GM21515 (cell line): ENCODE data around the gene BABAM2.

Experiments
- ATAC-seq: cut with Tn5 transposase; IDR thresholded peaks from one replicate; pipeline ENCODE4 v1.9.1; 2021; ENCODE audit not compliant: unreplicated experiment

BABAM2 gene

GRCh38 chr2:28336264-28336980 is 445.9 kb downstream of the BABAM2 start:
- no peak for ATAC-seq

- ATAC-seq: no peak
These were observed 446.6 kb downstream of the BABAM2 start for GRCh38 chr2:28336982-28337627.

GRCh38 chr2:28338046-28338817 is 447.7 kb downstream of the BABAM2 start:
- no peak for ATAC-seq

- no peak for ATAC-seq
These were observed 448.3 kb downstream of the BABAM2 start for GRCh38 chr2:28338831-28339321.

- ATAC-seq: no peak
These were observed 449.1 kb downstream of the BABAM2 start for GRCh38 chr2:28339516-28340175.

- ATAC-seq: no peak
These were observed 450.0 kb downstream of the BABAM2 start for GRCh38 chr2:28340312-28341202.

GRCh38 chr2:28341208-28341891 is 450.8 kb downstream of the BABAM2 start:
- no peak for ATAC-seq

DNA sequence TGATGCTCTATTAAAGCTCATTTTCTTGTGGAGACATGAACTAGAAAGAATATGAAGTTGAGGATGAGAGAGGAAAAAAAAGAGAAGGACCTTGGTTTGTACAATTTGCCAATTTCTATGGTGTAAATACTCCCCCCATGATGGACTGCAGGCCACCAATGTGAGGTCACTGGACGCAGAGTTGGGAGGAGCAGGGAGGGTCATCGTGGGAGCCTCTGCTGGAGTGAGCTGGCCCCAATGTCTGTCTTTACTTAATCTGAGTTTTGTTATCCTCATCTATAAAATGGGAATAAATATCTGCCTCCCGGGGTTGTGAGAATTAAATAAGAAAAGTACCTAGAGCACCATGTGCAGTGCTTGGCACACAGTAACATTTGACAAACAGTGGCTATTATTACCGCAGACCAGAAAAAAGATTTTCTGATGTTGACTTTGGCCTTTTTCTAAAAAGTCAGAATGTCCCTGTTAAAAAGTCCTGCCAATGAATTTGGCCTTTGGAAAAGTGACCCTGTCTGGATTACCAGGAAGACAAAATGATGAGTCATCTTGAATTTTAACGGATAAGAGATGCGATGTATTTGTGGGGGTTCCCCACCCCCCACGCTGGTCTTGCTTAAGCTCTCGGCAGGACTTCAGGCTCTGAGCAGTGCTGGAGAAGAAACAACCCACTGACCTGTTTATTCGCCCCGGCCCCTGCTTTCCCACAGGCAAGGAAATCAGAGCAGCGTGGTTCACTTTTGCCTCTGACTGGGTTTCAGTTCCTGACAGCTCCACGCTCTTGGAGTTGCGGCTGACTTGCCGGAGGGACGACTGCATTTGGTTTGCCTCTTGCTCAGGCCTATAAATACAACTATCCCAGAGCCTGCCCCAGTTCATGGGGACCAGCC is 451.8 kb downstream of the BABAM2 start:
- no peak for ATAC-seq

GRCh38 chr2:28343184-28343942 is 452.8 kb downstream of the BABAM2 start:
- no peak for ATAC-seq

- ATAC-seq: no peak
These were observed 453.6 kb downstream of the BABAM2 start for GRCh38 chr2:28343971-28344715.

DNA sequence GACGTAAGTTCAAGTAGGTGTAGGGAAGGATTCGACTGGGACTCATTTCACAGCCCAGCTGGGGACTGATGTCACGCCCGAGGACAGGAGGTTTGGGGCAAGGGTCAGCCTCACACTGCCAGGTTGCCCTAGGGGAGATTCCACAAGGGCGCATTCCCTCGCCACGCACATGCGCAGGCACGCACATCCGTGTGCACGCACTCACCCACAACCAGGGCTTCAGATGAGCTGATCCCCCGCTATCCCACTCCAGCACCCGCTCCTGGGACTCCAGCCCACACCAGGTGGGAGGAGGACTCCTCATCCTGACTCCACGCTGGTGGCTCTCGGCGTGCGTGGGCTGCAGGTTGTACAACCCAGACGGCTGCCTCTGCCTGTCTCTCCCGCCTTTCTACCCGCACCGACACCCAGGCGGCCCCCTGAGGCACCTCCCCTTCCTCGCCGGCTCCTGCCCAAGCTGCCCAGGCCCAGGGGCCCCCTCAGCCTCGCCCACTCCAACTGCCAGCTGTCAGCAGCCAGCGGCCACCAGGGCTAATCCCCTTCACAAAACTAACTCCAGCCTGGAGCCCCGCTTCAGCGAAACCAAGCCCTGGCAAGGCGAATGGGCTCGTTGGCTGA is 454.3 kb downstream of the BABAM2 start:
- ATAC-seq: no peak

- no peak for ATAC-seq
These were observed 455.1 kb downstream of the BABAM2 start for GRCh38 chr2:28345619-28346018.

DNA sequence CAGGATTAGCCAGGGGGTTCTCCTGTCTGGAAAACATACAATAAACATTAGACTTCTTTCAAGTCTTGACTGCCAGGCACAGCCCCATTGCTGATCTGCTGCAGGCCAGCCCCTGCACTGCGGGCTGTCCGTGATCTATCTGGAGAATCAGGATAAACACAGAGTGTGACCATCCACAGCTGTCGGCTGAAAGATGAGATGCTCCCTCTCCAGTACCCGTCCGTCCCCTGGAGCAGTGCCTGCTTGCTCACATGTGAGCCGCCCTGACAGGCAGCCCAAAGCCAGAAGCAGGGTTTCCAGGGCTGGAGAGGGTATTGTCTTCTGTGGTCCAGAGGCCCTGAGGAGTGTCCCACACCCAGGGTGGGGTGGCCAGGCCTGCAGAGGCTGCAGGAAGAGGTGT is 456.1 kb downstream of the BABAM2 start:
- ATAC-seq: no peak

- ATAC-seq: no peak
These were observed 456.7 kb downstream of the BABAM2 start for GRCh38 chr2:28347193-28347592.

DNA sequence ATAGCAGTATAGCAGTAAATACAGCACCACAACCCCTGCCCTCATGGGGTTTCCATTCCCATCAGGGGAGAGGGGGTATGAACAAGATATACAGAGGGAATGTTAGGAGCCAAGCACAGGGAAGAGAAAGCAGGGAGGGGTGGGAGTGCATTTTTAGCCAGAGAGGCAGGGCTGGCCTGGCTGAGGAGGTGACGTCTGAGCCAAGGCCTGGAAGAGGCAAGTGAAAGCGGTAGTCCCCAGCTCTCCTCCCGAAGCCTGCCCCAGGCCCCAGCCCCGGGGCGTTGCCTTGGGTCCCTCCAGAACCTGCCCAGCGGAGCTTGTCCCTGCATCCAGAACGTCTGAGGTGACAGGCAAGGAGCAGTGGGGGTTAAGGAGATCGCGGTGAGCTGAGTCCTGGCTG is 457.1 kb downstream of the BABAM2 start:
- ATAC-seq: no peak

GRCh38 chr2:28348149-28348567 is 457.6 kb downstream of the BABAM2 start:
- no peak for ATAC-seq

DNA sequence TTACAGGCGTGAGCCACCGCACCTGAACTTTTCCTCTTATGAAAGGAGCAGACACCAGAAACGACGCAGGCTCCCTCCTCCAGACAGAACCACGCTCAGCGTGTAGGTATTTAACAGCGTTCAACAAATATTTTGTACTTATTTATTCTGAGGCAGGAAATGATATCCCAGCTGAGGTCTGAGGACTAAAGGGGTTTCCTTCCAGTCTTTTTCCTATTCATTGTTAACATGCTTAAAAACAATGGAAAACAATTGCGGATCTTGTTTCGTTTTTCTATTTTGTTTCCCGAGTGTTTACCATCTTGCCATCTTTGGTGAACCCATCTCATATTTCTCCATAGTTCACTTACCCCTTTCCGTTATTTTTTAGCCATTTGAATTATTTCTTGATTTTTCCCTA is 458.4 kb downstream of the BABAM2 start:
- no peak for ATAC-seq
